Smooth muscle cell (in vitro differentiated cells): ENCODE measurements around the gene RFPL3. TPM values are rescaled to one million over a fixed set of nuclear protein-coding genes. Genes with fewer than 3 reads are reported as not detected.

ENCODE experiments used
- DNase-seq: peaks from one replicate; lab custom pipeline; 2025; ENCODE audit not compliant: unreplicated experiment; lab: John Stamatoyannopoulos, UW
- H2AFZ ChIP-seq: fragments of 200-600 bp; sonication (generic); 2 replicates; pipeline ENCODE4 v1.6.0; 2016; ENCODE audit warnings: antibody characterized with exemption, low read depth, mild to moderate bottlenecking
- H3F3A ChIP-seq: fragments of 200-600 bp; sonication (generic); 2 replicates; pipeline ENCODE4 v1.6.0; 2017; ENCODE audit warnings: antibody characterized with exemption, low read depth
- H3K27ac ChIP-seq: fragments of 200-600 bp; sonication (generic); 2 replicates; pipeline ENCODE4 v1.5.1; 2016; ENCODE audit warnings: low read depth, mild to moderate bottlenecking
- H3K27me3 ChIP-seq: fragments of 200-600 bp; sonication (generic); 2 replicates; pipeline ENCODE4 v1.6.1; 2016; ENCODE audit warnings: low read depth, mild to moderate bottlenecking
- H3K36me3 ChIP-seq: fragments of 200-600 bp; sonication (generic); 2 replicates; pipeline ENCODE4 v1.5.1; 2016; ENCODE audit warnings: low read depth
- H3K4me1 ChIP-seq: fragments of 200-600 bp; sonication (generic); 2 replicates; pipeline ENCODE4 v1.5.1; 2016; ENCODE audit warnings: low read depth
- H3K4me2 ChIP-seq: fragments of 200-600 bp; sonication (generic); 2 replicates; pipeline ENCODE4 v1.6.0; 2016; ENCODE audit warnings: mild to moderate bottlenecking
- H3K4me3 ChIP-seq: fragments of 200-600 bp; sonication (generic); 2 replicates; pipeline ENCODE4 v1.5.1; 2016; ENCODE audit warnings: mild to moderate bottlenecking
- H3K79me2 ChIP-seq: fragments of 200-600 bp; sonication (generic); 2 replicates; pipeline ENCODE4 v1.6.0; 2016; ENCODE audit warnings: low read depth, mild to moderate bottlenecking
- H3K9ac ChIP-seq: fragments of 200-600 bp; sonication (generic); 2 replicates; pipeline ENCODE4 v1.6.0; 2016; ENCODE audit warnings: low read depth
- H3K9me3 ChIP-seq: fragments of 200-600 bp; sonication (generic); replicated peaks from 2 replicates; pipeline ENCODE4 v1.5.1; 2016; ENCODE audit warnings: low read depth
- H4K20me1 ChIP-seq: fragments of 200-600 bp; sonication (generic); 2 replicates; pipeline ENCODE4 v1.6.0; 2016; ENCODE audit warnings: low read depth
- WGBS: methylation state at CpG from one replicate; pipeline ENCODE4 v1.1.7; 2016; ENCODE audit warnings: low lambda C conversion rate; 5-methylcytosine and 5-hydroxymethylcytosine counted together
- polyA plus RNA-seq: library from polyadenylated mRNA; unstranded; fragments of >200 nt; fragmentation: Nextera tagmentation; extraction: Ambion mirVana; gene quantifications from 2 replicates; pipeline ENCODE4 v1.2.1, GENCODE V29; 2016
- total RNA-seq: library from RNA; depleted of rRNA; stranded (reverse); fragments of >200 nt; gene quantifications from 2 replicates; pipeline ENCODE4 v1.2.3, GENCODE V29; 2014
- TF ChIP-seq, protein P1 (sequence below): fragments of 200-600 bp; sonication (generic); IDR thresholded peaks from 2 replicates; pipeline ENCODE4 v1.5.1; 2017; ENCODE audit warnings: borderline replicate concordance, mild to moderate bottlenecking, antibody characterized with exemption; ENCODE audit not compliant: insufficient read depth, poor library complexity, severe bottlenecking

The RFPL3 gene
- total and polyA plus RNA-seq, 2 experiments from 2014 or later: 0.26 TPM; not detected in 1

DNA sequence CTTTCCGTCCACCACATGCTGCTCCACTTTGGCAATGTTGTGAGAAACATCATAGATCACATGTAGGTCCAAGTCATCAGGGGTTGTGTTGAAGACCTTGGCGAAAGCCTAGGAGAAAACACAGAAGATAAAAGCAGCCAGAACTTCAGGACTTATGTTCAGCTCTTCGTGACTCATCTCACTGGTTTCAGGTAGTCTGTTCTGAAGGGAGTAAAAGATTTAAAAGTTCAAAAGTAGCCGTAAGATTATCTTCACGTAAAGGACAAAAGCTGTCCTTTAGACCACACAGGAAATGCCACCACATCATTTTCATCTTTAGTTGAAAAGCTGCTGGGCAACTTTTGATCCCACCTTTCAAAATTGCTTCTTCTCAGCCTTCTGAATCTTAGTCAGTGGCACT is 37.4 kb downstream of the RFPL3 start:
- no peak overlapping the region for H2AFZ ChIP-seq
- no peak for DNase-seq
- H3K9me3 ChIP-seq: no peaks in the 10 kb centered on the region
- H3F3A ChIP-seq: peaks cover 5% of the 10 kb centered on the region
- no peak overlapping the region for H3K9ac ChIP-seq
- no peaks in the 10 kb centered on the region for H3K4me1 ChIP-seq
- TF ChIP-seq, protein P1, sequence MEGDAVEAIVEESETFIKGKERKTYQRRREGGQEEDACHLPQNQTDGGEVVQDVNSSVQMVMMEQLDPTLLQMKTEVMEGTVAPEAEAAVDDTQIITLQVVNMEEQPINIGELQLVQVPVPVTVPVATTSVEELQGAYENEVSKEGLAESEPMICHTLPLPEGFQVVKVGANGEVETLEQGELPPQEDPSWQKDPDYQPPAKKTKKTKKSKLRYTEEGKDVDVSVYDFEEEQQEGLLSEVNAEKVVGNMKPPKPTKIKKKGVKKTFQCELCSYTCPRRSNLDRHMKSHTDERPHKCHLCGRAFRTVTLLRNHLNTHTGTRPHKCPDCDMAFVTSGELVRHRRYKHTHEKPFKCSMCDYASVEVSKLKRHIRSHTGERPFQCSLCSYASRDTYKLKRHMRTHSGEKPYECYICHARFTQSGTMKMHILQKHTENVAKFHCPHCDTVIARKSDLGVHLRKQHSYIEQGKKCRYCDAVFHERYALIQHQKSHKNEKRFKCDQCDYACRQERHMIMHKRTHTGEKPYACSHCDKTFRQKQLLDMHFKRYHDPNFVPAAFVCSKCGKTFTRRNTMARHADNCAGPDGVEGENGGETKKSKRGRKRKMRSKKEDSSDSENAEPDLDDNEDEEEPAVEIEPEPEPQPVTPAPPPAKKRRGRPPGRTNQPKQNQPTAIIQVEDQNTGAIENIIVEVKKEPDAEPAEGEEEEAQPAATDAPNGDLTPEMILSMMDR: no peak
- H3K4me3 ChIP-seq: no peak overlapping the region
- 89% methylated on average over 5 of the region's 5 CpGs for WGBS
- no peak overlapping the region for H3K4me2 ChIP-seq
- no peaks in the 10 kb centered on the region for H3K79me2 ChIP-seq
- peaks cover 61% of the 10 kb centered on the region for H3K36me3 ChIP-seq
- H4K20me1 ChIP-seq: no peaks in the 10 kb centered on the region
- no peaks in the 10 kb centered on the region for H3K27me3 ChIP-seq
- no peak overlapping the region for H3K27ac ChIP-seq

- Histone ChIP-seq H3K36me3 (peaks cover 62% of the 10 kb centered on the region), H3K27ac (no peak overlapping the region)
- 98% methylated on average over 1 of the region's 1 CpG for WGBS
These were observed 38.6 kb downstream of the RFPL3 start for GRCh38 chr22:32396255-32396654.

DNA sequence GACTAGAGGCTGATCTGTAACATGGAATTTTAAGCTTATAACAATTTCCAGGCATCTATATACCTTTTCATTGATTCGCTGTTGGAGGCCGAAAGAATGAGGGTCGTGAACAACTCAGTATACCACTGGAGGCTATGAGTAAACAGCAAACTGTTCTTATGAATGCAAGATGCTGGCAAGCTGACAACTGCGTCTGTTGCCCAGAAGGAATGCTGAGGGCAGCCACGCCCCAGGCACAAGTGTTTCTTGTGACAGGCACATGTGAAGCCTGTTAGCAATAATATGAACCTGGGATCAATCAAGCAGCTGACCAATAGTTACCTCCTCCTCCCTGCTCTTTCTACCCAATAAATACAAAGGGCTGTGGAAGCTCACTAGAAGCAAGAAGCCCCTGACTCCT is 39.1 kb downstream of the RFPL3 start:
- Histone ChIP-seq H4K20me1 (no peaks in the 10 kb centered on the region), H3K36me3 (peaks cover 65% of the 10 kb centered on the region), H3K79me2 (no peaks in the 10 kb centered on the region), H3K9me3 (no peaks in the 10 kb centered on the region), H3K4me2 (no peak overlapping the region), H3K27me3 (no peaks in the 10 kb centered on the region), H3K27ac (no peak overlapping the region), H3K9ac (no peak overlapping the region), H2AFZ (no peak overlapping the region), H3K4me1 (no peaks in the 10 kb centered on the region), H3K4me3 (no peak overlapping the region), H3F3A (no peaks in the 10 kb centered on the region)
- no peak for DNase-seq
- TF ChIP-seq, protein P1: no peak
- WGBS: 100% methylated on average over 5 of the region's 5 CpGs

More at GRCh38 chr22:32396255-32396654, 38.6 kb downstream of the RFPL3 start:
- Histone ChIP-seq H3K4me3 (no peak overlapping the region), H3K4me1 (no peaks in the 10 kb centered on the region), H3K9me3 (no peaks in the 10 kb centered on the region), H3K79me2 (no peaks in the 10 kb centered on the region), H4K20me1 (no peaks in the 10 kb centered on the region), H3K4me2 (no peak overlapping the region), H3K27me3 (no peaks in the 10 kb centered on the region), H2AFZ (no peak overlapping the region), H3K9ac (no peak overlapping the region), H3F3A (no peaks in the 10 kb centered on the region)
- DNase-seq: no peak
- TF ChIP-seq, protein P1: no peak

DNA sequence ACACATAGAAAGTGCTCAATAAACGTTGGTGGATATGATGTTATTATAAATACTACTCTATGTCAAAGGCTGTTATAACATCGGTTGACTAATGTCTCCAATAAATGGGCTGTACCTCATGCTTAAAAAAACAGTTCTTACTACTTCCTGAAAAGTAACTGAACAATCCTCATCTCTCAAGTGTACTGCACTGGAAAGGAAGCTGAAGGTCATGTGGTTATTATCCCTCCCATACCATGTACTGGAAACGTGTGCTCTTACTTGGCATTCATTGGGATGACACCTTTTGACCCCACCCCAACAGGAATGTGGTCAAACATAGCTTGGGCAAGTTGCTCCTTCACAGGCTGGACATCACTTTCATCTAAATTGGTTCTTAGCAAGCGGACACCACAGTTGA is 43.8 kb downstream of the RFPL3 start:
- Histone ChIP-seq H3K4me1 (no peaks in the 10 kb centered on the region), H2AFZ (no peak overlapping the region), H3K27ac (no peak overlapping the region), H3K79me2 (peaks cover 6% of the 10 kb centered on the region), H3K4me2 (no peak overlapping the region), H3K27me3 (no peaks in the 10 kb centered on the region), H4K20me1 (no peaks in the 10 kb centered on the region), H3K4me3 (no peak overlapping the region), H3K9me3 (no peaks in the 10 kb centered on the region), H3K9ac (no peak overlapping the region), H3F3A (no peaks in the 10 kb centered on the region), H3K36me3 (peaks cover 55% of the 10 kb centered on the region)
- DNase-seq: no peak
- WGBS: 93% methylated on average over 4 of the region's 4 CpGs
- TF ChIP-seq, protein P1: no peak
